Nephron (organoid): ENCODE measurements around the gene ING5.

ENCODE experiments used
- H3K27ac Mint-ChIP-seq, 3 experiments: 2 replicates each; pipeline ENCODE4 v1.8.0; 2020; ENCODE audit warnings: mixed read lengths in 3 of 3, mild to moderate bottlenecking in 2 of 3, moderate library complexity in 1 of 3
- H3K27me3 Mint-ChIP-seq: 2 replicates; pipeline ENCODE4 v1.8.0; 2021; ENCODE audit warnings: low read depth, mild to moderate bottlenecking, moderate library complexity, mixed read lengths
- H3K36me3 Mint-ChIP-seq: 2 replicates; pipeline ENCODE4 v1.8.0; 2020; ENCODE audit warnings: low read depth, mixed read lengths
- H3K4me1 Mint-ChIP-seq: 2 replicates; pipeline ENCODE4 v1.8.0; 2020; ENCODE audit warnings: mixed read lengths
- H3K4me3 Mint-ChIP-seq, 3 experiments: 2 replicates each; pipeline ENCODE4 v1.8.0; 2020; ENCODE audit warnings: mild to moderate bottlenecking in 3 of 3, mixed read lengths in 3 of 3, moderate library complexity in 2 of 3
- H3K9me3 Mint-ChIP-seq: 2 replicates; pipeline ENCODE4 v1.8.0; 2020; ENCODE audit warnings: mixed read lengths
- TF ChIP-seq, protein P1 (sequence below), 3 experiments: fragments of 200-600 bp; sonication (generic); IDR thresholded peaks; one replicate each; pipeline ENCODE4 v1.5.0; 2021; ENCODE audit warnings: antibody characterized with exemption in 3 of 3; ENCODE audit not compliant: unreplicated experiment in 3 of 3

Gene ING5

DNA sequence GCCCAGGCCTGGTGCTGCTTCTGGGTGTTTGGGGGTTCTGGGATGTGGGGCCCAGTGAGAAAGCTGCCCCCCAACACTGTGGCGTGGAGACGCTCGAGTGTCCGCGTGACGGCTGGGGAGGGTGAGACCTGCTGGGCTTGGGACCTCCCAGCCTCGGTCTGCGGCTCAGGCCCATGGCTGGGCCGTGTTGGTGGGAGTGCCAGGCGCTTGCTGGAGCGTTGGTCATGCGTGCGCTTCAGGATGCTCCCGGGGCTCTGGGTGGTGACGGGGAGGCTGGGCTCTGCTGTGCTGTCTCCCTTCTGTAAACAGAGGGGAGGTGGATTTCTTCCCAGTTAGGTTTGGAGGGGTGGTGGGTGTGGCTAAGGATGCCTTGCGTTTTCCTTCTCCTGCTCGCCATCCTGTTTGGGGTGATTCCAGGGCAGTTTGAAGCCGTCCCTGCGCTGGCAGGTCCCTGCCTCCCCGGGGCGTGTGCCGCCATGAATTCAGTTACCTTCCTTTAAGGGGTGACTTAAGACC lies 75.4 kb downstream of the ING5 start:
- Mint-ChIP-seq H3K4me3 (no peak overlapping the region), H3K4me1 (peaks cover 3% of the 10 kb centered on the region), H3K36me3 (no peaks in the 10 kb centered on the region), H3K9me3 (peaks cover 7% of the 10 kb centered on the region), H3K27ac (no peak overlapping the region), H3K27me3 (no peaks in the 10 kb centered on the region)
- TF ChIP-seq, protein P1, sequence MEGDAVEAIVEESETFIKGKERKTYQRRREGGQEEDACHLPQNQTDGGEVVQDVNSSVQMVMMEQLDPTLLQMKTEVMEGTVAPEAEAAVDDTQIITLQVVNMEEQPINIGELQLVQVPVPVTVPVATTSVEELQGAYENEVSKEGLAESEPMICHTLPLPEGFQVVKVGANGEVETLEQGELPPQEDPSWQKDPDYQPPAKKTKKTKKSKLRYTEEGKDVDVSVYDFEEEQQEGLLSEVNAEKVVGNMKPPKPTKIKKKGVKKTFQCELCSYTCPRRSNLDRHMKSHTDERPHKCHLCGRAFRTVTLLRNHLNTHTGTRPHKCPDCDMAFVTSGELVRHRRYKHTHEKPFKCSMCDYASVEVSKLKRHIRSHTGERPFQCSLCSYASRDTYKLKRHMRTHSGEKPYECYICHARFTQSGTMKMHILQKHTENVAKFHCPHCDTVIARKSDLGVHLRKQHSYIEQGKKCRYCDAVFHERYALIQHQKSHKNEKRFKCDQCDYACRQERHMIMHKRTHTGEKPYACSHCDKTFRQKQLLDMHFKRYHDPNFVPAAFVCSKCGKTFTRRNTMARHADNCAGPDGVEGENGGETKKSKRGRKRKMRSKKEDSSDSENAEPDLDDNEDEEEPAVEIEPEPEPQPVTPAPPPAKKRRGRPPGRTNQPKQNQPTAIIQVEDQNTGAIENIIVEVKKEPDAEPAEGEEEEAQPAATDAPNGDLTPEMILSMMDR (IDR thresholded peaks at IDR 0.05; ENCODE audit: unreplicated experiment in 3 of 3) = no peak

DNA sequence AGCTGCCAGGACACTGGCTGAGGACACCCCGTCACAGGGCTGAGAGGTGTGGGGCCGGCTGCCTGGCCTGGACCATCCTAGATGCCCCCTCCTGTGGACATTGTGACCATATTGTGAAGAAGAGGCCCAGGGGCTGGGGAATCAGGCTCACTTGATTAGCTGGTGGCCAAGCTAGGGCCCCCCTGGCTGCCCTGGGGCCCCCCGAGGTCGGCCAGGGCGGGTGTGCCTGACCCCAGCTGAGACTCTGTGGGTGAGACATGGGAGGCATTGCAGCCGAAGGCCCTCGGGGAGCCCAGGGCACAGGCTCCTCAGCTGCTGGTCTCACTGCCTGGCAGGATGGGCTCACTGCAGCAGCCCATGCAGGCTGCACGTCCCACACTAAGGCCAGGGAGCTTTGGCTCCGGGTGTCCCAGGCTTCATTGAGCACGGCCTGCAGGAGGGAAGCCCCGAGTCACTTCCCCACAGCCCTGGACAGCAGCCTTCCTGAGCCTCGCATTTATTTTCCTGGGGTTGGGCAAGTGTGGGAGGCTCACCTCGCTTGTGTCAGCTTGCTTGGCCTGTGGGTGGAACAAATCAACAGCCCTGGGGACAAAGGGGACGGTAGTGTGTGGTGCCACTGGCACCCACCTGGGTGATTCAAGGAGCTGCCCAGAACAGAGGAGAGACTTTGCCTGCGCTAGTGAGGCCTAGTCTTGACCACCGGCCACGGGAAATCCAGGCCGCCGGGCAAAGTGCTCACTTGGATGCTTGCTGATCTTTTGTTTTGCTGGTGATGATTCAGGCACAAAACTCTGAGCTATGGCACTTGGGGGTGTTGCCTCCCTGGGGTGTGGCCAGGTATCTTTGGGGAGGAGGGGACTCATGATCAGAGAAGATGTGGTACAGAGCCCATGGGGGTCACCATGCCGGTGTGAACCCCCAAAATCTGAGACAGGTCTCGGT lies 76.1 kb downstream of the ING5 start:
- H3K27me3 Mint-ChIP-seq = no peaks in the 10 kb centered on the region
- no peak overlapping the region for H3K4me3 Mint-ChIP-seq
- TF ChIP-seq, protein P1 (IDR thresholded peaks at IDR 0.05; ENCODE audit: unreplicated experiment in 3 of 3) = no peak
- H3K4me1 Mint-ChIP-seq = no peaks in the 10 kb centered on the region
- H3K36me3 Mint-ChIP-seq = no peaks in the 10 kb centered on the region
- H3K9me3 Mint-ChIP-seq = peaks cover 10% of the 10 kb centered on the region
- no peak overlapping the region for H3K27ac Mint-ChIP-seq
